Myocyte (in vitro differentiated cells): ENCODE measurements around the gene PLCH1. TPM values are rescaled to one million over a fixed set of nuclear protein-coding genes. Genes with fewer than 3 reads are reported as not detected.

Experiments
- DNase-seq: peaks from one replicate; pipeline ENCODE4 v3.0.0-alpha.2; 2012; ENCODE audit warnings: low read depth
- total RNA-seq: library from RNA; depleted of rRNA; stranded (reverse); fragments of >200 nt; gene quantifications from 2 replicates; pipeline ENCODE4 v1.2.3, GENCODE V29; 2014

Gene PLCH1
- total RNA-seq, 1 donor from 2014 or later: 0.62 TPM

DNA sequence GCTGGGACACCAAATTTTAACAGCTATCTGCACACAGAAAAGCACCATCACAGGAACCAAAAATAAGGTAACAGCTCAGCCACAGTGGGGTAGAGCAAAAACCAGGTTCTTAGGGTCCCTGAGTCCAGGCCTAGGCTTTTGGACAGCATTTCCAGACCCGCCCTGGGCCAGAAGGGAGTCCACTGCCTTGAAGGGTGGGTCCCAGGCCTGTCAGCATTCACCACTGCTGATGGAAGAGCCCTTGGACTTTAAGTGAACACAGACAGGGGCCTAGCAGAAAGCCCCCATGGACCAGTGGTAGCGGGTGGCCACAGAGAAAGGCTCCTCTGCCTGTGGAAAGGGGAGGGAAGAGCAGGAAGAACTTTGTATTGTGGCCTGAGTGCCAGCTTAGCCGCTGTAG is 56.4 kb downstream of the PLCH1 start:
- DNase-seq: no peak

DNA sequence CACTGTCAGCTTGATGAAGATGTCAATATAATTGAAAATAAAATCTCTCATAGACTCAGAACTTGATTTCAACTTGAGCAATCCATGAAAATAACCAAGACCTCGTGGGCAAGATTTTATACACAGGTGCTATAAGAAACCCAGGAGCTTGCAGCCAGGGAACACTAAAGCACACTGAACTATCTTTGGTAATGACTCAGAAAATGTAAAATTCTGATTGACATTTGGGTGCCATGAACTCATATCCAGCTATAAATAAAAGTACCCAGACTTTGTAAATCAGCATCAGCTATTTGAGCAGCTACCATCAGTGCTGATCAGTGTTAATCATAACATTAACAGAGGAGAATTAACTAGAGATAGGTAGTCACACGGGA is 61.5 kb downstream of the PLCH1 start:
- DNase-seq: no peak

DNA sequence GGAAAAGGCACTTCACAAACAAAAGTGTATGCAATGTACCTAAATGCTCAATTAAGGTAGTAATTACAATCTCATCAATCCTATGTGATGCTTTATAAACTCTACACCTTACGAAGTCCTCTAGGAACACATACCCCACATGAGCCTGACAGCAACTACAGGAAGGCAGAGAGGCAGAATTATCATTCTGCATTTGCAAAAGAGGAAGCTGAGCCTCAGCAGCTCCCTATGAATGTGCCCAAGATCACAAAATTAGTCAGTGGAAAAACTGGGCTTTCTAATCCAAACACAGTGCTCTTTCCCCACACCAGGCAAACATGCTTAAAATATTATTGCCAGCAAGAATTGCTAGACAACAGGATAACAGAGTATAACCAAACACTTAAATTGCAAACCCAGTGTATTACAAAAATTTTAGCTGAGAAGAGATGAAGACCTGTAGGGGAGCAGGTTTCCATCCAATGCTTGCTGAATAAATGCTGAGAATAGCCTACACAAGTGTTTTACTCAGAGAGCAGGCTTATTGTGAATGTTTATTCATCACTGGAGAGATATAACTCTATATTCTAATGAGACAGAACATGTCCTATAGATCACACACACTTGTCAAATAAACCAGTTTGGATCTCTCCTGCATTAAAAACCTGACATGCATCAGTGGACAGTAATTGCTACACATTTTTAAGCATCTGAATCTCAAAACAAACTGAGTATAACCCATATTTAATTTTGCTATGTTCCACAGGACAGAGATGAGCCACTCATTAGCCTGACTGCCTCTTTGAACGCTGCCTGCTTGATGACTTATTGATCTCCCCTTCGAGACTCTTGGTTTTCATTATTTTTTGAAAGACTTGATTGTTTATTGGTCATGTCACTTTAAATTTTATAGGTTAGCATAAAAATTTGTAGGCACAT is 62.2 kb downstream of the PLCH1 start:
- no peak for DNase-seq

DNA sequence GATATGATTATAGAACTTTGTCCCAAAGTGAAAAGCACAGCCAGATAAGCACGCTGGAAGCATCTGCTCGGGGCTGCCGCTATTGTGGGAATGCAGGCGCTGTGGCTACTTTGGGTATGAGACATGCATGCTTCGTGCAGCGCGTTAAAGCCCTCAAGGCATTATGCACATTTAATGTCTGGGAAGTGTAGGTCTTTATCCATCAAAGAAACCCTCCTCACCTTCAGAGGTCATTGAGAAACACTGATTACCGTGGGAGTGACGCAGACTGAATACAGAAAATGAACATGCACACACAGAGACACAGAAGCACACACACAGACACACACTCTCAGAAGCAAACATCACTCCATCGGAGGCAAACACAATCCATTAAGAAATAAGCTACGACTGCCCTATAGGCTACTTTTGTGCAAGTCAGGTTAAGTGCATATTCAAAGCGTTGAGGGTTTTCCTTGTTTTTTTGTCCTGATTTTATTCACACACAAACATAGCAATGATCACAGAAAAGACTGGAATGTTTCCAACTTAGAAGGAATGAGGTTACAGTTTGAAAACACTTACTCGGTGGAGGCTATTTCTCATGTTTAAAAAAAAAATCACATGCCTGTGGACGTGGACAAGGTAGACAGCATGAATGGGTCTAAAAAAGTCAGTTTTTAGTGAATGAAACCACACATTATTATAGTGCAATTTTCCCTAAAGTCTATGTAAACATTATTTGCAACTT is 68.5 kb downstream of the PLCH1 start:
- DNase-seq: peak; percentile 37

DNA sequence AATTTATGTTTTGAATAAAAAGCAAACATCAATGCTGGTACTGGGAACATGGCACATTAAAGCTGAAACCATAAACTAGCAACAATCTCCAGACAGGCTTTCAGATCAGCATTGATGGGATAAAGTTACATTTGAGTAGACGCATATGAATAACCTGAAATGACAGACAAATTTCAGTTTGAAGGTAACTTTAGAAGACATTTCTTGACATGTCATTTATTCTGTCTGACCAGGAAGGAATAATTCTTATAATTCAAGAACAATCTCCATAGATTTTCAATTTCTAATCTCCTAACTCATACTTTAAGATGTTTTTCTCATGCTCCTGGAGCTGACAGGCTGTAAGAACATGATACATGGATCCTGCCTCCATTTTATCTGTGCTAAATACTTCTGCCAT is 69.8 kb downstream of the PLCH1 start:
- DNase-seq: no peak

DNA sequence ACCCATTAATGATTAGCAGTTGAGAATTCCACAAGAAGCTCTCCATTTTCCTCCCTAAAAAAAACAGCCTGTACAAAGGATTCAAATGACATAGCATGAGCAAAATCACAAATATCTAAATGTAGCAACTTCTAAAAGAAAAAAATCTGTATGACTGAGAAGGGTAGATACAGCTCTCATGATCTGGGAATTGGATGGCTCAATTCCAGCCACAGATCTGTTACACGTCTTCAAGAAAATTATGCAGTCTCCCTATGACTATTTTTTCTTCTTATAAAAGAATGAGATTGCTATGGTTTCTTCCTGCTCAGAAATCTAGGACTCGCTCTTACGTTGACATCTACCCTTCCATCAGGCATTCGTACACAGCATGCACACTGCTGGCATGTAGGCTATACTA is 71.5 kb downstream of the PLCH1 start:
- no peak for DNase-seq

DNA sequence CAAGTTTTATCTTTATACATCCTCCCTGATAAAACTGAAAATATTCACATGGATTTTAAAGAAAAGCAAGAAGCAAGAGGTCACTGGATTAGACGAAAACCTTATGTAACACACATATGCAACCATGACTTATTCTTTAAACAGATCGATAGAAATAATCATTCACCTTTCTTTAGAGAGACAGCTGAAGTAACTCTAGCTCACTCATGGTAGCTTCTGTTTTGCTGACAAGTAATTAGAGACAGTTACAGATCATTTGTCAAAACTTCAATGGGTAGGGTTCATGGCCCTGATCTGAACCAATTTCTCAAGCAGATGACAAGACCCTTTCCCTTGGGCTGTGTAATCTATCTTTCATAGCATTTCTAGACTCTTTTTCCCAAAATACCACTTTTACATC is 74.5 kb downstream of the PLCH1 start:
- no peak for DNase-seq

DNA sequence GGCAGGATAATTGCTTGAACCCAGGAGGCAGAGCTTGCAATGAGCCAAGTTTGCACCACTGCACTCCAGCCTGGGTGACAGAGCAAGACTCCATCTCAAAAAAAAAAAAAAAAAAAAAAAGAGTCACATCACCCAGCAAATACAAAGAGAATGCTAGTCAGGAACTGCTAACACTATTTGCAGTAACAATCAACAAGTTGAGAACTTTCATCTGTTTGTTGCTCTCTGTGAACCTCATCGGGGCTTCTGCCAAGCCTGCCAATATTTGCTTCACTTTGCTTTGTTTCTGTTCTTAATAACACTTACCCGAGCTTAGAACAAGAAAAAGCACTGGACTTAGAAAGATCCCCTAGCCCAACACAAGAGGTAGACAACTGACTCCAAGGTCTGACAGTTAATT is 76.9 kb downstream of the PLCH1 start:
- no peak for DNase-seq

DNA sequence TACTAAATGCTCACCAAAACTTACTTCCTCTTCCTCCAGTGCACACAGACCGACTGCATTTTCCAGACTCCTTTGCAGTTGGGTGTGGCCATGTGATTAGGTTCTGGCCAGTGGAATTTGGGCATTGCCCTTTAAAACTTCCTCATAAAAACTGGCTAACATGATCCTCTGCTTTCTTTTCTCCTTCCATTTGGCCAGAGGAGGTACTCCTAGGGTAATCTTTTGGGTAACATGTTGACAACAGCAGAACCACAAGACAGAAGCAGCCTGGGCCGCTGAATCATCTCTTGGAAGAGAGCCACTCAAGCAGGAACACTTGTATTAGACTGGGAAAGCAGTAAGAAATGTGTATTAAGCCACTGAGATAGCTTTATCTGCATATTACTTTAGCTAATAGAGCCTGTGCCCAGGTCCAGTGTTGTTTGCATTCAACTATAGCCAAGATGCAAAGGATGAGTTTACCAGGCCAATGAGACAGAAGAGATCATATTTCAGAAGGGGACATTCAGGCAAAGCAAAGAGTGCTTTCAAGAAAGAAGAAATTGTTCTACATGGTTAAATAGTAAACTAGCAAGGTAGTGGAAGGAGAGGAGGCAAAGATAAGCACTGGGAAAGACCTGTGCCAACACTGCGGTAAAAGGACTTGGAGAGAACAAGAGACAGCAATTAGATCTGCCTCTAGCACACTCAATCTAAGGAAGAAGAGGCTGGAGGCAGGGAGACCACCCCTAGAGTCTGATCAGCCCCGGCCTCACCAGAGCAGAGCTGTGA is 79.8 kb downstream of the PLCH1 start:
- peak; percentile 89 for DNase-seq

DNA sequence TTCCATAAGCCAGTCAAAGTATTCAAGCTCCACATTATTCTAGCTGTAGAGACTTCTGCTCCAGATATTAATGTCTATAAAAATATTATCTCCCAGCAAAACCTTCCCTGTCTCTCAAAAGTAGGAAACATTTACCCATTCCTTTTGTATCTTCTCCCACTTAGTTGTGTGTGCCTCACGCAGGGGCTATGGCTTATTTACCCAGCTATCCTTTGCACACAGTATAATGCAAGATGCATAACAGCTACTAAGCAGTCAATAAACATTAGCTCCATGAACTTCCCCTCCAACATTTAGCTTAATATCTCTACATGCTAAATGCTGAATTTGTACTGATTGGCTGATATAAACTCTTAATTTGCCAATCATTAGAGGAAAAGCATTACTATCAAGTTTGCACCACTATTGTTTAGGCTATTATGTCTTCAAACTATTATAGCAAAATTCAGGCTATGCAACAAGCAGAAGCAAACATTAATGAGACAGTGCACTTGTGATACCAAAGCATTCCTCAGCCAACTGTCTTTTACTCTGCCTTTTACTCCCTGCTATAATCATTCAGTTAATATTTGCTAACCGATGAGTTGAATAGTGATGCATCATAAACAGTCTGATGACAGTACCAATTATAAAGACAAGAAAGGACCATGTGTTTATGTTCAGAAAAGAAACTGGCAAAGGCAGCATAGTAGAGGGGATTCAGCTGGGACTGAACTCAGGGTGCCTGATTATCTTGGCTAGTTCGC is 81.2 kb downstream of the PLCH1 start:
- no peak for DNase-seq

DNA sequence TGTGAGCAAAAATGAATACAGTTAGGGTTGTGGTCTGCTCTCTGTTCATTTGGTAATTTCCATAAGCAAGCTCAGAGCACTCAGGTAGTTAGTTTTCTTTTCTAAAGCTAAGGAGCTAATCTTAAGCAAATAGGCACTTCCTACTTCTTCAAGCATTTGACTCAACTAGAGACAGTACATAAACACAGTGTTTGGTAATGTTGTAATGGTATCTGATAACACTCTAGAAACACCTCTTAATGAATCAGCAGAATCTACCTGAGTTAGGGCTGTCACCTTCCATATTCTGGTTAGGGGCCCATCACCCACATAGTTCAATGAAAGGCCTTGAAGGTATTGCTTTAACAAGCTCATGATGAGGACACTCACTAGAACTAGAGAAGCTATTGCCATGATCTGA is 83.1 kb downstream of the PLCH1 start:
- no peak for DNase-seq

DNA sequence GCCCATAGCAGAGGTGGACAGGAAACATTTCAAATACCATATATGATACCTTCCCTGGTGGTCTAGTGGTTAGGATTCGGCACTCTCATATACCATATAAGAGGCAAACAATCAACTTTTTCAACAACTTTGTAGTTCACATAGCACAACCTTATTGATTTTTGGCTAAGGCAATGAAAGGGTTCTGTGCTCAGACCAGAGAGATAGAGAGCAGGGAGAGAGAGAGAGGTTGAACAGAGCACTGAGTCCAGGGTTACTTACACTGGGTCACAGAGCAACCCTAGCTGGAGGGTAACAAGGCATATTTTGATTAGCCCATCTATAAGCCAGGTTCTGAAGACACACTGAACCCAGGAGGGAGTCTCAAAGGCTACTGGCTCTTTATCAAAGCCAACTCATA is 83.8 kb downstream of the PLCH1 start:
- DNase-seq: no peak

DNA sequence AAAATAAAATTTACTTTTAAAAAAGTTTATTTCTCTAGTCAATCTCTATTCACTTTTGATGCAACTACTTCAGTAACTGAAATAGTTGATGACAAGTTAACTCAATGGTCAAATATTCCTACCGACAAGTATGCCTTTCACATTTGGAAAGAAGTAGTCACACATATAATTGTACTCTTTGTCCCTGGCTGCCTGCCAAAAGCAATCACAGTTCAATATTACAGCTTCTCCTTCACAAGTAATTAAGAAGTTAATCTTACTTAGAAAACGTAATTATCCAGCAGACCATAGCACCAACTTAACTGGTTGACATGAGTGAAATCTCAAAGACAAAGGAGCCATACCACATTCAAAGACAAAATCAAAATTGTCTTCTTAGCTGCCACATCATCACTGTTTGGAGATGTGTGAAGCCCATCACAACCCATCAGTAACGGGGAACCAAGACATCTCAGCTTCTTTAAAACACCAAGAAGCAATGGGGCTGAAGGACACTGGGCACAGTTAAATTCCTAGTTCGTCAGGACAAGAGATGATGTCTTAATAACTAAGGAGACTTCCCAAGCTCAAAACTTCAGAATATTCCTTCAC is 86.1 kb downstream of the PLCH1 start:
- no peak for DNase-seq

DNA sequence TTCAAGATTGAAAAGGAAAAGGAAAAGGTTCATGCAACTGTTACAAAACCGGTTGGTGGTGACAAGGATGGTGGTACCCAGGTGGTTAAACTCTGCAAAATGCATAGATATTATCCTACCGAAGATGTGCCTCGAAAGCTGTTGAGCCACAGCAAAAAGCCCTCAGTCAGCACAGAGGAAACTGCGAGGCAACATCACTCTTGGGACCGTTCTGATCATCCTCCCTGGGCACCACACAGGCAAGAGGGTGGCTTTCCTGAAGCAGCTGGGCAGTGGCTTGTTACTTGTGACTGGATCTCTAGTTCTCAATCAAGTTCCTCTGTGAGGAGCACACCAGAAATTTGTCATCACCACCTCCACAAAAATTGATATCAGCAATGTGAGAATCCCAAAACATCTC is 86.9 kb downstream of the PLCH1 start:
- DNase-seq: no peak

DNA sequence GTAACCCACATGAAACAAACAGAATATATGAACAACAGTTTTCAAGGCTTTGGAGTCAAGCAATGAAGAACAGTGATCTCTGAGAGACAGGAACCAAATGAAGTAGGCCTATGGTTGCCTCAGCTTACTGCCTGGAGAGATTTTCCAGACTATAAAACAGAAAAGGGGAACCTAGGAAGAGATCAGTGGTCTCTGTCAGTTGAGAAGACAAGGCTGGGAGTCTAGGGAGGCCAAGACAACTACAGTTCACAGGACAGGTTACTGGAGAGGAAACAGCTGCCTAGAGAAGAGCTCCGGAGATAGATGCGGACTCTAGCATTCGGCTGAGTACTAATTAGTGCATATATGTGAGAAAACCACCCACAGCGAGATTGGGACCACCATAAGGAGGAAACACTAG is 87.7 kb downstream of the PLCH1 start:
- DNase-seq: no peak

DNA sequence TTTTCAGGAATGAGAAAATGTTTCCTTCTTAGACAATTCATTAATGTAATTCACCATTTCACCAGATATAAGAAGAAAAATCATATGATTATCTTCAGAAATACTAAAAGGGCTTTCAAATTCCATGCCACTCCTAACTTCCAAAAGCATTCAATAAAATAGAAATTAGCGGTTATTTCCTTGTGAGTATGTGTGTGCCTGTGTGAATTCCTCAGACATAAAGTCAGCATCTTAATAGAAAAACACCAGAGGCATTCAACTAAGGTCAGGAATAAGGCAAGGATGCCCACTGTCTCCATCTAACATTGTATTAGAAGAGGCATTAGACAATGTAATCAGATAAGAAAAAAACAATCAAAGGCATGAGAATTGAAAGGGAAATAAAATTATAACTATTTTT is 88.4 kb downstream of the PLCH1 start:
- DNase-seq: no peak

DNA sequence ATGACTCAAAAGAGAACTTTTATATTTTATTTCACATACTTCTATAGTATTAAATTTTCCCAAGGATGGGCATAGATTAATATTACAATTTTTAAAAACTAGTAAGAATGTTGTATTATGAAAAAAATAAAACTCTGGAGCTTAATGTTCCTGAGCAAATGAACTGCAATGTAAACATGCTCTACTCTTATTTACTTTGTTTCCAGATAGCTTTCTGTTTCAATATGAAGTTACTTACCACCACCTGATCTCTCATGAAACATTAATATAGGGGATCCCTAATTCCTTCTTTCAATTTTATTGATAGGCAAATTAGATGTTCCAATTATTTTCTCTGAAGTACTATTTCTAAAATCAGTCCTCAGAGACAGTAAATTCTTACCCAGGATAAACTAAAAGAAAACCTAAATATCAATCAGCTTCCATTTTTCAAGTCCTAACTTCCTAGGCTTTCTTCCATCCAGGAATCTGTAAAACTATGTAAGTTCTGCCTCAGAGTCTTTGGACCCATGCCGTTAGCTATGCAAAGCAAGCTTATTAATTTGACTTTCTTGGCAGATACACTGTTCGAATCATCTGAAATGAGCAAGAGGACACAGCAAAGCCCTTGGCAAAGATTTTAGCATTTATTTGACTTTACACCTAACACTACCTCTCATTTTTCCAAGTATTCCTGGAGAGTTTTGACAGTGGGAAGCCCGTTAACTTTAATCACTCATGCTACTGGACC is 93.2 kb downstream of the PLCH1 start:
- DNase-seq: no peak

DNA sequence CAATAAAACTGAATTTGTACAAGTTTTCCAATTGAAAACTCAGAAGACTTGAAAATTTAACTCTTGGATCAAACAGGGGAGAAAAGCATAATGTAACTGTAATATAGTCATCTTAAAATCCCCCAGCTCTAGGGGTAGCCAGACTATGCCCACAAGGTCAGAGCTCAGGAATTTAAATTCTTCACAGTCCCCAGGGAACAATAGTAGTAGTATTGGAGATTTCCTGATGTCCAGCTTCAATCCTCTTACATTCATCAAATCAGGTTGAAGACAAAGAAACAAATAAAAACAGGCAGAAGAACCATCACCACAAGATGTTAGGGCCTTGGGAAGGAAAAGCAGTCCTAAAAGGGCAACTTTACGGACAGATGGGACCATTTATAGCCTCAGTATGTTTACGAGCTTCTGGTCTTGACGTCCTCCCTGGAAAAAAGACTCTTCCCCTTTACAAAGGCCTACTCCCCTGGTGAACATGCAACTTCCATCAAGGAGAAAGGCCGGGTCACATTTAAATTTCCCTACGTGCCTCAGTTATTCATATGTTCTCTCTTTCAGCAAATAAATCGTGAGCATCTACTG is 96.8 kb downstream of the PLCH1 start:
- DNase-seq: no peak

DNA sequence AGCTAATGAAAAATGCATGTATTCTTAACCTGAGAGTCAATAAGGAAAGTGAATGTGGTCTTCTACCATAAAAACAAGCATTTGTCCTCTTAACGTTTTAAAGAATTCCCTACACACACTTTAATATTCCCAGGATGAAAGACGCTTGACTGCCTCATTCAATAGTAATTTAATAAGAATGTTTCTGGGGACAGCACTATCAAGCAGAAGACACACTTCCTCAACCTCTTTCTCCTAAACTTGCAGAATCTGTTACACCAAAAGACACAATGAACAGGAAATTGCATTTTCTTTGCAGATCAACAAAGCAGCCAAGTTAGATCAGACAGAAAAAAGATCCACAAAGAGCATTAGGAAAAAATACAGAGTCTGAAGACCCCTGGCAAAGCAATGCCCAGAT is 97.7 kb downstream of the PLCH1 start:
- no peak for DNase-seq

DNA sequence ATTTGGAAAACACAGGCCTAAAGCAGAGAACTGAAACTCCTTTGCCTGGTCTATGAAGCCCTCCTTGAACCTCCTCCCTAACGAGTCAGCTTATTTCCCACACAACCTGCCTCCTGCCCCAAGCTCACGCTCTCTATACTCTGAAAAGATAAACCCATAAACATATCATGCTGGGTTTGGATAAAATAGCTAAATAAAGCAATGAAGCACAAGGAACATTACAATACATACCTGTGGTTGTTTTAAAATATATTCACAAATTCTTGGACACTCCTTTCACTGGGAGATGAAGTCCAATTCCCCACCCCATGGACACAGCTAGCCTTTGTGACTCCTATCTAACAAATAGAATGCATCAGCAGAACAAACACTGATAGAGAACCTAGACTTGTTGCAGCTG is 98.2 kb downstream of the PLCH1 start:
- no peak for DNase-seq
